Activated CD8-positive, alpha-beta memory T cell treated with anti-CD3 and anti-CD28 coated beads for 48 hours (primary cell): ENCODE results near the gene GALNT9.
"Not testable (repeated sequence)": the region's sequence is repeated elsewhere in the genome, so short reads cannot be mapped to it uniquely, and the experiment has no call there.

Source experiments
- DNase-seq, 3 experiments: peaks; one replicate each; pipeline ENCODE4 v3.0.0-alpha.2; 2020; ENCODE audit warnings: low read depth in 2 of 3, low spot score in 2 of 3

Gene GALNT9

DNA sequence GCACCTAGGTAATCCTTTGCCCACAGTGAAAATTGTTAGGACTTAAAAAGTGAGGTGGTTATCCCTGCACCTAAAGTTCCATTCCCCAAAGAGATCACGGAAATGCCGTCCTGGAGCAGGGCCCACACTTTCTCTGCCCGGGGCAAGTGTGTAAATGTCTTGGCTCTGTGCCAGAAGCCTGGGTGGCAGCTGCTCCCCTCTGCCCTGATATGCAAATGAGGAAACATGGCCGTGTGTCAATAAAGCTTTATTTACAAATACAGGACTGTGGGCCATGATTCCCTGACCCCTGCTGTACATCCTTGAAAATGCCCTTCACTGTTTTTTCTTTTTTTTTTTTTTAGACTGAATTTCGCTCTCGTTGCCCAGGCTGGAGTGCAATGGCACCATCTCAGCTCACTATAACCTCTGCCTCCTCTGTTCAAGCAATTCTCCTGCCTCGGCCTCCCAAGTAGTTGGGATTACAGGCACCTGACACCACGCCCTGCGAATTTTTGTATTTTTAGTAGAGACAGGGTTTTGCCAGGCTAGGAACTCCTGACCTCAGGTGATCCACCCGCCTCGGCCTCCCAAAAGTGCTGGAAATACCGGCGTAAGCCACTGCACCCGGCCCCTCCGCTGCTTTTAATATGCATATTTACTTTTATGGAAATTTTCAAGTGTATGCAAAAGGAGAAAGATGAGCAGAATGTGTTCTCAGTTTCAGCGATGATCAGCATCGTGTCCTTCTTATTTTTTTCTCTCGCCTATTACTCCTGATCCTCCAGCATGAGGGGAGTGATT is 75.5 kb downstream of the GALNT9 start:
- DNase-seq: no peak

DNA sequence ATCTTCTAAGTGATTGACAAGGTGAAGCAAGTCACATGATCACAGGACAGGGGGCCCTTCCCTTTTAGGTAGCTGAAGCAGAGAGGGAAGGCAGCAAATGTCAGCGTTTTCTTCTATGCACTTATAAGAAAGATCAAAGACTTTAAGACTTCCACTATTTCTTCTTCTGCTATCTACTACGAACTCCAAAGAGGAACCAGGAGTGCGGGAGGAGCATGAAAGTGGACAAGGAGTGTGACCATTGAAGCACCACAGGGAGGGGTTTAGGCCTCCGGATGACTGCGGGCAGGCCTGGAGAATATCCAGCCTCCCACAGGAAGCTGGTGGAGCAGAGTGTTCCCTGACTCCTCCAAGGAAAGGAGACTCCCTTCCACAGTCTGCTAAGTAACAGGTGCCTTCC is 76.4 kb downstream of the GALNT9 start:
- DNase-seq: not testable (repeated sequence)

DNA sequence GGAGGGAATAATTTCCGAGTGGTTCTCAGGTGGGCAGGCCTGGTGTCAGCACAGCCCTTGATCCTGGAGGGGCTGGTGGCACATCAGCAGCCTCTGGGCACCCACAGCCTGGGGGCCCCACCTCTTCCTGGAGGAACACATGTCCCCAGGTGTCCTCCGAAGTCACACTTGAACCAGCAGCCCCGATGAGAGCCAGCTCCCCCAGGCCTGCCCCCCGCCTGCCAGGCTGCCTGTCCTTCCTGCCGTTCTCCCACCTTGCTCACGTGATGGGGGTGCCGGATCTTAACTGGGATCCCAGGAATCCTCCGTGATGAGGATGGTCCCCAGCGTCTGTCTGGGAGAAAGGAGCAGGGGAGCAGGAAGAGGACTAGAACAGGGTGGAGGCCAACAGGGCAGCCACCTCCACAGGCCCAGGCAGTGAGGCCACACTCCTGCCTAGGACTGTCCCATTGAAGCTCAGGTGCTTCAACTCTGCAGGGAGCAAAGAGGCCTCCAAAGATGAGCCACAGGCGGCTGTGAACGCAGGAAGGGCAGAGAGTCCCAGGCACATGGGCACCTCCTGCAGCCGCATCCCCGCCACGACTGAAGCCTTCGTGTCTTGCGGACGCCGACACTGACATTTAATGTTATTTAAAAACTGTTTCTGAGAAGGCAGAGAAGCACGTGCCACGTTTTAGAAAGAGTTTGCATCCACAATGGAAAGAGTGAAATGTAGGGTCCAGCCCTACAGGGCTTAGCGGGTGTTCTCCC is 77.5 kb downstream of the GALNT9 start:
- no peak for DNase-seq

DNA sequence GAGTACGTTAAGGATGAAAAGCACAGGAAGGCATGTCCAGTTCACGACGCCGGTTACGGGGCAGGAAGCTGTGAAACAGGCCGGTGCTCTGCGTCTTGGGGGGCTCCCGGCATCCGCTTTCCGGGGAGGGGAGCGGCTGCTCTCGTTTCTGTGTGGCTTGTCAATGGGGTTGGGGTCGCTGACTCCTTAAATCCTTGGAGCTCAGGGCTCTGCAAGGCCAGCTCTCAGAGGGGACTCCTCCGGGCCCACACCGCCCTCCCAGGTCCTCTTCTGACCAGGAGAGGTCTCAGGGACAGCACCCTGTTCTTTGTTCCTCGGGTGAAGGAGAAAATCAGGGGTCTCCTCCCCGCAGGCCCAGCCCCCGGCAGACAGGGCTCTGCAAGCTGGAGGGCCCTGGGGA is 78.1 kb downstream of the GALNT9 start:
- DNase-seq: no peak

DNA sequence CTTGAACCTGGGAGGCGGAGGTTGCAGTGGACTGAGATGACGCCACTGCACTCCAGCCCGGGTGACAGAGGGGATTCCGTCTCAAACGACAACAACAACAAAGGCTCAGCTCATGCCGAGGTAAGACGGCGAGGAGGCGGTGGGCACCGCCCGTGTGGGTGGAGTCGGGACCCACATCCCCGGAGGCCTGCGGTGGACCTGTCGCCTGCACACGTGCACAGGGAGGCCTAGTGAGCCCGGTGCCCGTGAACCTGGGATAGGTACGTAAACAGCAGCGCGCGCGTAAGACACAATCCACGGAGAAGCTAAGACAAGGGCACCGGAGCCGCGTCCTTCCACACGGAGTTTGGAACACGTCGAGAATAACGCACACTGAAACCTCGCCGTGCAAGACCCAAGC is 78.7 kb downstream of the GALNT9 start:
- DNase-seq: no peak

DNA sequence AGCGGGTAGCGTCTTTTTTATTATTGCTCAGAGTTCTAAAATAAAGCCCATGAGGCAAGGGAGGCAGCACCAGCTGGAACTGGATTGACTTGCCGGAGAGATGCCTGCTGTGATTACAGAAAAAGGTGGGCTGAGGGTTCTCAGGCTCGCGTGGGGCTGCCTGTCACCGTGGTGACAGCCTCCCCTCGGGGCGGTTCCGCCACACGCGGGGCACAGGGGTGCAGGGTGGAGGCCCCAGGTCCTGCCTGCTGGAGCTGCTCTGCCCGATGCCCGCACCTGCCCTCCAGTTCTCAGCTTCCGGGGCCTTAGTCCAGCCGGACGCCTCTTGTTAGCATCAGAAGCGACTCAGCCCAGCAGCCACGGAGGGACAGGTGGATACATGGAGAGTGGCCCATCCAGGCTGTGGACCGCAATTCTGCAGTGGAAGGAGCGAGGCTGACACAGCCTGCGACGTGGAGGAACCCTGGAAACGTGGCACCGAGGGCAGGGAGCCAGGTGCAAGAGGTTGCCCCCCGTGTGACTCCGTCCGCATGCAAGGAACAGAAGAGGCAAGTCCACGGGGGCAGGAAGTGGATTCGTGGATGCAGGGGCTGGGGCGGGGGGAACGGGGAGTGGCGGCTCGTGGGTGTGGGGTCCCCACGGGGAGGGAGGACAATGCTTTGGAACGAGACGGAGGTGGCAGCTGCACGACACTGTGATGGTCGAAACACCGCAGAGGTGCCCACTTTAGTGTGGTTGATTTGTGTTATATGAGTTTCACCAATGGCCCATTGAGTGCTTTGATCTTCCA is 79.5 kb downstream of the GALNT9 start:
- DNase-seq: no peak

DNA sequence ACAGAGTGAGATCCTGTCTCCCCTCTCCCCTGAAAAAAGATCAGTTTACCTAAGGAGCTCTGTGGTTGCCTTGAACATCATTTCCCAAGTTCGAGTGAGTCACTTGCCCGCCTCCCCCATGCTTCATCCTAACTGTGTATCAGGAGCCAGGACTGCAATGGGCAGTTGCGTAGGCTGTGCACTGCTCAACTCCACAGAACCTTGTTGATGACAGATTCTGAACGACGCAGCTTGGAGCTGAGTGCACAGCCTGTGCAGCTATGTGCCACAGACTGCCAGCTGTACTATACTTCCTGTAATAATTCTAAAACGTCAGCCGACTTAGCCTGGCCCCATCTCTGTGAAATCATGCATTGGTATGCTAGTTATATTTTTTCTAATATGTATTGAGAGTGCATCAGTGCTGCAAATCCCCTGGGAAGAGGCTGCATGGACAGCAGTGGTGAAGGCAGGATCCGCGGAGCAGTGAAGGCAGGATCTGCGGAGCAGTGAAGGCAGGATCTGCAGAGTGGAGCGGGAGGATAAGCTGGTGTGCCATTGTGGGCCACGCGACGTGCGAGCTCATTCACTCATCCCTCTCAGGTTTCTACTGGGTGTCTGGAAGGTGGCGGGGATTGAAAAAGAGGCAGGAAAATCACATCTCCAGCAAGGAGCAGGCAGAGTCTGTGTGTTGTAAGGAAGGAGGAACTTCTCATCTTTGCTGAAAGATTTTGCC is 80.8 kb downstream of the GALNT9 start:
- no peak for DNase-seq

DNA sequence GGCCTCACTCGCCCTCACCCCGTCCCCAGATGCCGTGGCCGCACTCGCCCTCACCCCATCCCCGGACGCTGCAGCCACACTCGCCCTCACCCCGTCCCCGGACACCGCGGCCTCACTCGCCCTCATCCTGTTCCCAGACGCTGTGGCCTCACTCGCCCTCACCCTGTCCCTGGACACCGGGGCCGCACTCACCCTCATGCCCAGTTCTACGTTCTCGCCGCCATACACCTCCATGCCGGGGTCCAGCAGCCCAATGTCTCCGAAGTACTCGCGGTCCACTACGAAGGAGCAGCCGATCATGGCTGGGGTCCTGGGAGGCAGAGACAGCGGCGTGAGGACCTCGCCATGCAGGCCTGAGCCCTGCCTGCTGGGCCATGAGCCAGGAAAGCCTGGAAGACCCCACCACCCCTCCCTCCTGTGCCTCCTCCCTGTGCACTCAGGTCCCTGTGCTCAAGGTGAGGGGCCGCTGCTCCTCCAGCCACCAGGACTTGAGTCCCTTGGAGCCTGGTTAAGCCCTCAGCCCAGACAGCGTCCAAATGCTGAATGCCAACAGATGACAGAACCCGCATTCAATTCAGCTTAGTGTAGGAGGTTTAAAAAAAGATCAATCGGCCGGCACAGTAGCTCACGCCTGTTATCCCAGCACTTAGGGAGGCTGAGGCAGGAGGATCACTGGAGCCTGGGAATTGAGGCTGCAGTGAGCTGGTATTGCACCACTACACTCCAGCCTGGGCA is 81.5 kb downstream of the GALNT9 start:
- no peak for DNase-seq

DNA sequence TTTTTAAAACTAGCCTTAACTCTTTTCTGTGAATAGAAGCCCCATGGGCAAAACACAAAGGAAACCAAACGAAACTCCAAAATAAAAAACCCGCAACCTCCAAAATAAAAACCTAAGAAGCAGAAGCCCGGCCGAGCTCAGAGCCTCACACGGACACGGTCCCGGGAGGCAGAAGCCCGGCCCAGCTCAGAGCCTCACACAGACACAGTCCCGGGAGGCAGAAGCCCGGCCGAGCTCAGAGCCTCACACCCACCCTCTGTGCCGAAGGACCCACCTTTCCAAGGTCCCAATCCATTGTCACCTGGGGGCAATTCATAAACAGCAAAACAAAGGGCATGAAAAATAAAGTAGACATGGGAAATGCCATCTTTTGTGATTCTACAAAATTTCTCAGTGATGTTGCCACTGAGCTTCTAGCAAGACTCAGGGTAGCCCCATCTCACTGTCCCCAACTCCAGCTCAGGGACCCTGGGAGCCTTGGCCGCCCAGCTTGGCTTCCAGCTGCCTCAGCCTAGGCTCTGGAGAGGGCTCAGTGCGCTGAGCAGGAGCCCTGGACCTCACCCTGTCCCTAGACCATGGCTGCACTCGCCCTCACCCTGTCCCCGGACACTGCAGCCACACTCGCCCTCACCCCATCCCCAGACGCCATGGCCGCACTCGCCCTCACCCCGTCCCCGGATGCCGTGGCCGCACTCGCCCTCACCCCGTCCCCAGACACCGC is 82.2 kb downstream of the GALNT9 start:
- DNase-seq: no peak

DNA sequence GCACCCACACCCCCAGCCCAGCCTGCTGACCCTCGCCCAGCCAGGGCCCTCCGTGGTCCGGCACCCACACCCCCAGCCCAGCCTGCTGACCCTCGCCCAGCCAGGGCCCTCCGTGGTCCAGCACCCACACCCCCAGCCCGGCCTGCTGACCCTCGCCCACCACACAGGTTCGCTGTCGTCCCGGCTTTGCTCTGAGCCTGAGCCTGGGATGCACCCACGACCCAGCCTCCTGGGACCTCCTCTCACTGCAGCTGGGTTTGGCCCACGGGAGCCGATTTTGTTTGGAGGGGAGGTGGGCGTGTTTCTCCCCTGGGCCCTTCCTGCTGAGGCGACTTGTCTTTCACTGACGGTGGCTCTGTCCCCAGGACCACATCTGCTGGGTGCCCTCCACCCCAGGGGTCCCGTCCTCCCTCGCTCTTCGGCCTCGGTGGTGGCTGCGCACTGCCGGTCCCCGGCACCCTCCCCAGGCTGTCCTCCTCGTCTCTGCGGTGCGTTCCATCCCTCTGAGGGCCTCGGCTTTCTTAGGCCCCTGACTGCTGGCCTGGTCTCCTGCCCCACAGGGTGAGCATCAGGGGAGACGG is 83.8 kb downstream of the GALNT9 start:
- no peak for DNase-seq

DNA sequence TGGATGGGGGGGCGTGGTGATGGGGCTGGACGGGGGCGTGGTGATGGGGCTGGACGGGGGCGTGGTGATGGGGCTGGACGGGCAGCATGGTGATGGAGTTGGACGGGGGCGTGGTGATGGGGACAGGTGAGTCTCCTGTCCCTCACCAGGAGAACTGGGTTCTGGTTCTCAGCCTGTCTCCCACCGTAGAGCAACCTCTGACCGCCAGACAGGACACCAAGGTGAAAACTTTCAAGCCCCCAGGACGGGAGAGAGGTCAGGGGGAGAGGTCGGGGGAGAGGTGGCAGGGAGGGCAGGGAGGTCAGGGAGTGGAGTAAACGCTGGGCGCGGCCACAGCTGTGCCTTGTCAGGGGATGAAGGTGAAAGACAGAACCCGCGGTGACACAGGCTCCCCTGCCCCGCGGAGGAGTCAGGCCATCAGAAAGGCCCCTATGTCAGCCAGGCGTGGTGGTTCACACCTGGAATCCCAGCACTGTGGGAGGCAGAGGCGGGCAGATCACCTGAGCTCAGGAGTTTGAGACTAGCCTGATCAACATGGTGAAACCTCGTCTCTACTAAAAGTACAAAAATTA is 84.6 kb downstream of the GALNT9 start:
- DNase-seq: no peak

DNA sequence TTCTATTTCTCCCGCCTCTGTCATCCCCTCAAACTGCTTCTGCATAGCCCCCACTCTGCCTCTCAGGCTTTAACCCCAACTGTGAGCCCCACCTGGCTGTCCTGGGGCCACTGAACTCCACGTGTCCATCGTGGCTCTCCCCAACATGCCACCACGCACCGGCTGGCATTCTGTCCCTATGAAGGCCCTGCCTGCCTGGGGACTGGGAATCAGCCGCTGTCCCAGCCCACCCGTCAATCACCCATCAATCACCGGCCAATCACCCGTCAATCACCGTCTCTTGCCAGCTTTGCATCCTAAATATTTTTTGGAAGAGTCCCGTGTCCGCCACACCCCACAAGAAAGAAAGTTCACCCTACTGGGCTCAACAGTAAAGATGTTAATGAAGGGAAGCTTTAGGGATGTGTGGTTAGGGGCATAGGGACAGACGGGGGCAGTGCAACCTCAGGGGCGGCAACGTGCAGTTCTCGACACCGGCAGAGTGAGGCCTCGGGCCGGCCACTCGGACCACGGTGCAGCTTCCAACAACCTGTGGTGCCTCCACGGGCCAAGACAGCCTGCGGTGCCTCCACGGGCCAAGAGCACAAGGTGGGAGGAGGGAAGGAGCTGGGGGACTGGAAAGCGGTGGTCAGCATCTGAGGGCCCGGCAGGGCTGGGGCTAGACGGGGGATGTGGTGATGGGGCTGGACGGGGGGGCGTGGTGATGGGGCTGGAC is 85.6 kb downstream of the GALNT9 start:
- DNase-seq: no peak

DNA sequence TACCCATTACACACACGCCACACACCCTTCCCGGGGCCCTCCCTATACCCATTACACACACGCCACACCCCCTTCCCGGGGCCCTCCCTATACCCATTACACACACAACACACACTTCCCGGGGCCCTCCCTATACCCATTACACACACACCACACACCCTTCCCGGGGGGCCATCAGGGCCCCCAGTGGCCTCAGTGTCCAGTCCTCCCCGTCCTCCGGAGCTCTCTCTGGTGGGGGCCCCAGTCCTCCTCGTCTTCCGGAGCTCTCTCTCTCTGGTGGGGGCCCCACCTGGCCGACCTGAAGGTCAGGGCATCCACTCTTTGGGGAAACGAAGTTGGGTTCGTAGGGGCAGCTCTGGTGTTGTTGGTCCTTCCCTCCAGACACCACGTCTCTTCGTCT is 86.2 kb downstream of the GALNT9 start:
- not testable (repeated sequence) for DNase-seq

DNA sequence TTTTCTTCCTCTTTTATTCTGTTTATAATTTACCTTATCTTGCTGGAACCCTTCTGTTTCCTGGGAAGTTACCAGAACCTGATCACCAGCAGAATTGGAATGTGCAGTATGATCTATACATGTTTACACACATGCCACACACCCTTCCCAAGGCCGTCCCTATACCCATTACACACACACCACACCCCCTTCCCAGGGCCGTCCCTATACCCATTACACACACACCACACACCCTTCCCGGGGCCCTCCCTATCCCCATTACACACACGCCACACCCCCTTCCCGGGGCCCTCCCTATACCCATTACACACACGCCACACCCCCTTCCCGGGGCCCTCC is 88.8 kb downstream of the GALNT9 start:
- not testable (repeated sequence) for DNase-seq

DNA sequence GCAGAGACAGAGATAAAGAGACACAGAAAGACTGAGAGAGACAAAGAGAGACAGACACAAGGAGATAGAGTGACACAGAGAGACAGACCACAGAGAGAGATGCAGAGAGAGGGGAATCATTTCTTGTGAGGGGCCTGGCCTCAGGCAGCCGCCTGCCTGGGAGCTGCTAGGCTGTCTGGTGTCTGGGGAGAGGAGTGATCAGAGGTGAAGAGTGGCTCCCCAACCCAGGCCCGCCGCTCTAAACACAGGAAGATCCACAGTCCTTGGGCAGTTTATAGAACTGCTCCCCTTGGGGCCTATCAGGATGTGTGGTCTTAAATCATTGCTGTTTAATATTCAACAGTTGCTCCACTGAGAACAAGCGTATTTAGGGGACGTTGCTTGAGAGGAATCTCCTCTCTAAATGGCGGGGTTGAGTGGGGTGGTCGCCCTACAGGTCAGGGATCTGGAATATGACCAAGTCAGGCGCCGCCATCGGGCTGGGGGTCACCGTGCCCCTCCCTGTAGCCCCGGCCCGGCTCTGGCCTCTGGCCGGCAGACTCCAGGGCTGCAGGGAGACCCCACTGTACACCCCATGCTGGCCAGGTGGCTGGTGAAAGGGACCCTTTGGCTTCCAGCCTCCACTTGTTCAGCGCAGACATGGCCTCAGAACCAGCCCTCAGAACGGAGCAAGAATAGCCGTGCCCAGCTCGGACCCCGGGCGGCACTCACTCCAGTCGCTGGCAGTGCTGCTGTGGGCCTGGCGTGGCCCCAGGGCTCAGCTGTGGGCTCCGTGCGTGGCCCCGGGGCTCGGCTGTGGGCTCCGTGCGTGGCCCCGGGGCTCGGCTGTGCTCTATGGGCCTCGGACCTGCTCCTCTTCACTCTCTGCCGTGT is 89.4 kb downstream of the GALNT9 start:
- DNase-seq: no peak

DNA sequence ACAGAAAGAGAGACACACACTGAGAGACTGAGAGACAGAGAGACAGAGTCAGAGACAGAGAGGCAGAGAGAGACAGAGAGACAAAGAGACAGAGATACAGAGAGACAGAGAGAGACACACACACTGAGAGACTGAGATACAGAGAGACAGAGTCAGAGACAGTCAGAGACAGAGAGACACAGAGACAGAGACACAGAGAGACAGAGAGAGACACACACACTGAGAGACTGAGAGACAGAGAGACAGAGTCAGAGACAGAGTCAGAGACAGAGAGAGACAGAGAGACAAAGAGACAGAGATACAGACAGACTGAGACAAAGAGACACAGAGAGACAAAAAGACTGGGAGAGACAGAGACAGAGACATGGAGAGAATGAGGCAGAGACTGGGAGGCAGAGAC is 90.0 kb downstream of the GALNT9 start:
- DNase-seq: no peak

DNA sequence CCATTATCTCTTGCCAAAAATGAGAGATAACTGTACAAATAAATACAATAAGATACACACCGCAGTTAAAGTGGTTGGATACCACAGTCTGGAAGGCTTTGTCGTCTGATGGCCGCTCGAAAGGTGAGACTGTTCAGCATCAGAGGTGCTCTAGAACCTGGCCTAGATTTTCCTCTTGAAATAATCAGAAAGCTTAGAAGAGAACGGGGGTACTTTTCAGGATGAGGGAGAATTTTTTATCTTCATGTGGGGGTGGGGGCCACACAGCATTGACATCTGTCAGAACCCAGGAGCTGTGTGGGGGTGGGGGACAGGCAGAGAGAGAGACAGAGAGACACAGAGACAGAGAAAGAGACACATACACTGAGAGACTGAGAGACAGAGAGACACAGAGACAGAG is 90.5 kb downstream of the GALNT9 start:
- DNase-seq: no peak

DNA sequence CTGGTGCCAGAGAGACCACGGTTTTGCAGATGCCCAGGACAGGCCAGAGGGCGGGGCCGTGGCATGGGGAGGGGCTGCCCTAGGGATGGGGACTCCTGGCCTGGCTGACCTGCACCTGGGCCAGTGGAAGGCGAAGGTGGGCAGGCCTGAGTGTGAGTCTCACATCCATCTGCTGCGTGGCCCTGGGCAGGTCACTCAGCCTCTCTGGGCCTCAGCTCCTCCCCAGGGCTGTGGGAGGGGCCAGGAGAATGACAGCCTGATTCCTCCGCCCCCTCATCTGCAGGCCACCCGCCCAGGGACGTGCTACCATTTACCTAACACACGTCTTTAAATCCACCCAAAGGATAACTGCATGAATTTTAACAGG is 90.9 kb downstream of the GALNT9 start:
- DNase-seq: no peak
